Neural crest cell (in vitro differentiated cells): Measurements from ENCODE around the gene HSPA1B. TPM values are rescaled to one million over a fixed set of nuclear protein-coding genes. Genes with fewer than 3 reads are reported as not detected.
"Not testable (repeated sequence)": the region's sequence is repeated elsewhere in the genome, so short reads cannot be mapped to it uniquely, and the experiment has no call there.

Experiments
- DNase-seq: peaks from one replicate; pipeline ENCODE4 v3.0.0; 2021; ENCODE audit warnings: low read depth, mixed read lengths, low spot score
- H3K27ac Mint-ChIP-seq: one replicate; pipeline ENCODE4 v1.8.0; 2021; ENCODE audit warnings: mild to moderate bottlenecking, mixed read lengths; ENCODE audit not compliant: unreplicated experiment
- H3K27me3 Mint-ChIP-seq: 2 replicates; pipeline ENCODE4 v1.8.0; 2021; ENCODE audit warnings: low read depth, mild to moderate bottlenecking, mixed read lengths
- H3K36me3 Mint-ChIP-seq: 2 replicates; pipeline ENCODE4 v1.8.0; 2021; ENCODE audit warnings: low read depth, mild to moderate bottlenecking, mixed read lengths
- H3K4me1 Mint-ChIP-seq: 2 replicates; pipeline ENCODE4 v1.8.0; 2021; ENCODE audit warnings: mixed read lengths
- H3K4me3 Mint-ChIP-seq: one replicate; pipeline ENCODE4 v1.8.0; 2021; ENCODE audit warnings: mild to moderate bottlenecking, mixed read lengths
- H3K9me3 Mint-ChIP-seq: 2 replicates; pipeline ENCODE4 v1.8.0; 2021; ENCODE audit warnings: mixed read lengths
- CTCF ChIP-seq: fragments of 200-600 bp; sonication (generic); conservative IDR thresholded peaks from 2 replicates; pipeline ENCODE4 v1.5.0; 2021; ENCODE audit warnings: antibody characterized with exemption, mild to moderate bottlenecking
- total RNA-seq: library from RNA; stranded (reverse); gene quantifications from 2 replicates; pipeline ENCODE4 v1.2.1, GENCODE V29; 2021

HSPA1B gene
- total RNA-seq, 1 donor from 2014 or later: 82.5 TPM

GRCh38 chr6:31796993-31797385 is 30.5 kb upstream of the HSPA1B start:
- no peaks in the 10 kb centered on the region for H3K27me3 Mint-ChIP-seq
- H3K27ac Mint-ChIP-seq: no peak overlapping the region
- H3K4me3 Mint-ChIP-seq: peak overlapping the region; percentile 77
- H3K9me3 Mint-ChIP-seq: no peaks in the 10 kb centered on the region
- TF ChIP-seq CTCF: no peak
- H3K36me3 Mint-ChIP-seq: peaks cover 9% of the 10 kb centered on the region
- DNase-seq: no peak
- peaks cover 23% of the 10 kb centered on the region for H3K4me1 Mint-ChIP-seq

- Mint-ChIP-seq H3K4me3 (peak overlapping the region; percentile 77), H3K27me3 (no peaks in the 10 kb centered on the region), H3K36me3 (peaks cover 9% of the 10 kb centered on the region)
These were observed 29.9 kb upstream of the HSPA1B start for GRCh38 chr6:31797588-31797987.

GRCh38 chr6:31799781-31800180 is 27.8 kb upstream of the HSPA1B start:
- no peak overlapping the region for H3K27ac Mint-ChIP-seq
- H3K4me1 Mint-ChIP-seq: peaks cover 15% of the 10 kb centered on the region
- no peak overlapping the region for H3K4me3 Mint-ChIP-seq
- no peak for DNase-seq
- peaks cover 5% of the 10 kb centered on the region for H3K36me3 Mint-ChIP-seq
- no peaks in the 10 kb centered on the region for H3K27me3 Mint-ChIP-seq
- no peaks in the 10 kb centered on the region for H3K9me3 Mint-ChIP-seq
- TF ChIP-seq CTCF: no peak

More at GRCh38 chr6:31797588-31797987, 29.9 kb upstream of the HSPA1B start:
- Mint-ChIP-seq H3K4me1 (peaks cover 23% of the 10 kb centered on the region), H3K9me3 (no peaks in the 10 kb centered on the region), H3K27ac (no peak overlapping the region)
- TF ChIP-seq CTCF: no peak
- no peak for DNase-seq

- H3K27me3 Mint-ChIP-seq: not testable (repeated sequence)
- peaks cover 16% of the 10 kb centered on the region for H3K4me1 Mint-ChIP-seq
These were observed 26.3 kb upstream of the HSPA1B start for GRCh38 chr6:31801031-31801927.

GRCh38 chr6:31805939-31806469 is 21.5 kb upstream of the HSPA1B start:
- H3K4me3 Mint-ChIP-seq: peak overlapping the region; percentile 94
- DNase-seq: no peak
- H3K9me3 Mint-ChIP-seq: no peaks in the 10 kb centered on the region
- peaks cover 6% of the 10 kb centered on the region for H3K36me3 Mint-ChIP-seq
- TF ChIP-seq CTCF: no peak
- H3K27ac Mint-ChIP-seq: peak overlapping the region; percentile 99
- H3K4me1 Mint-ChIP-seq: peaks cover 18% of the 10 kb centered on the region
- H3K27me3 Mint-ChIP-seq: no peaks in the 10 kb centered on the region

More at GRCh38 chr6:31801031-31801927, 26.3 kb upstream of the HSPA1B start:
- not testable (repeated sequence) for H3K36me3 Mint-ChIP-seq, H3K9me3 Mint-ChIP-seq, H3K4me3 Mint-ChIP-seq, H3K27ac Mint-ChIP-seq, DNase-seq
